ELR (cell line): Measurements from ENCODE around the gene RNF208.

Source experiments
- DNase-seq: peaks from one replicate; pipeline ENCODE4 v3.0.0-alpha.2; 2015; ENCODE audit warnings: low read depth

Gene RNF208

GRCh38 chr9:137191691-137192447 lies 30.2 kb downstream of the RNF208 start:
- DNase-seq = no peak

- no peak for DNase-seq
Observed at GRCh38 chr9:137191245-137191644, 30.8 kb downstream of the RNF208 start.

- DNase-seq = no peak
Observed at GRCh38 chr9:137190315-137190856, 31.7 kb downstream of the RNF208 start.

- DNase-seq = no peak
Observed at GRCh38 chr9:137189297-137190295, 32.4 kb downstream of the RNF208 start.

GRCh38 chr9:137188490-137189296 lies 33.3 kb downstream of the RNF208 start, which contains the start of the genes ANAPC2 and SSNA1:
Gene ANAPC2 (minus strand): TSS chr9:137188560. CDS start chr9:137188532, 28 bp downstream.
Gene SSNA1 (plus strand): TSS chr9:137188676. CDS start chr9:137188727, 51 bp downstream.
- DNase-seq = peak; percentile 95

GRCh38 chr9:137188086-137188489 lies 34.0 kb downstream of the RNF208 start:
- no peak for DNase-seq

GRCh38 chr9:137187386-137187785 lies 34.7 kb downstream of the RNF208 start:
- DNase-seq = no peak

- DNase-seq = no peak
Observed at GRCh38 chr9:137186385-137186784, 35.7 kb downstream of the RNF208 start.

GRCh38 chr9:137185921-137186320 lies 36.1 kb downstream of the RNF208 start:
- DNase-seq = no peak

GRCh38 chr9:137184881-137185660 lies 37.0 kb downstream of the RNF208 start:
- no peak for DNase-seq

GRCh38 chr9:137183980-137184595 lies 38.0 kb downstream of the RNF208 start:
- DNase-seq = no peak

- no peak for DNase-seq
Observed at GRCh38 chr9:137182836-137183235, 39.2 kb downstream of the RNF208 start.

- DNase-seq = no peak
Observed at GRCh38 chr9:137181680-137182079, 40.4 kb downstream of the RNF208 start.

- DNase-seq = no peak
Observed at GRCh38 chr9:137180491-137180890, 41.5 kb downstream of the RNF208 start.

- no peak for DNase-seq
Observed at GRCh38 chr9:137179761-137180160, 42.3 kb downstream of the RNF208 start.

- no peak for DNase-seq
Observed at GRCh38 chr9:137178939-137179630, 43.0 kb downstream of the RNF208 start.

- DNase-seq = peak; percentile 51
Observed at GRCh38 chr9:137178201-137178938, 43.7 kb downstream of the RNF208 start.

- peak; percentile 56 for DNase-seq
Observed at GRCh38 chr9:137176302-137177182, 45.5 kb downstream of the RNF208 start.
